H1 (cell line): ENCODE results near the gene TSPAN5. TPM values are rescaled to one million over a fixed set of nuclear protein-coding genes. Genes with fewer than 3 reads are reported as not detected.

ENCODE experiments used
- CTCF ChIA-PET: fragments of 300-600 bp; sonication (Branson Sonifier 250); formaldehyde crosslinking; loops from one replicate; lab custom pipeline; 2021; ENCODE audit not compliant: partially characterized antibody; lab: Charles Lee
- POLR2A ChIA-PET: fragments of 300-600 bp; sonication (Branson Sonifier 250); formaldehyde crosslinking; loops from one replicate; lab custom pipeline; 2021; ENCODE audit warnings: inconsistent platforms; ENCODE audit not compliant: partially characterized antibody; lab: Charles Lee
- DNase-seq, 2 experiments: peaks; one replicate each; pipeline versions ENCODE4 v3.0.0 to v3.0.0-alpha.2; 2010 to 2022; ENCODE audit warnings: low spot score in 2 of 2, low read depth in 1 of 2, mixed read lengths in 1 of 2
- FAIRE-seq: peaks from 2 replicates; lab custom pipeline; 2011; peaks lifted over from hg19 to GRCh38; lab: Jason Lieb, UNC
- H2AFZ ChIP-seq: 2 replicates; pipeline ENCODE4 v1.8.1; 2012; ENCODE audit warnings: low read length, inconsistent platforms
- H2AK5ac ChIP-seq: 2 replicates; pipeline ENCODE4 v1.6.1; 2013; ENCODE audit warnings: low read depth, low read length
- H2BK120ac ChIP-seq: replicated peaks from 2 replicates; pipeline ENCODE3; 2013; ENCODE audit warnings: low read depth, low read length, inconsistent platforms
- H2BK12ac ChIP-seq: 2 replicates; pipeline ENCODE4 v1.6.1; 2013; ENCODE audit warnings: low read depth, low read length
- H2BK15ac ChIP-seq: 2 replicates; pipeline ENCODE4 v1.6.1; 2013; ENCODE audit warnings: low read length
- H2BK20ac ChIP-seq: 2 replicates; pipeline ENCODE4 v1.6.1; 2013; ENCODE audit warnings: low read length
- H2BK5ac ChIP-seq: 2 replicates; pipeline ENCODE4 v1.6.1; 2013; ENCODE audit warnings: low read depth, low read length
- H3K14ac ChIP-seq: 2 replicates; pipeline ENCODE4 v1.6.1; 2013; ENCODE audit warnings: inconsistent platforms; ENCODE audit not compliant: insufficient read length
- H3K18ac ChIP-seq: 2 replicates; pipeline ENCODE4 v1.6.1; 2013; ENCODE audit warnings: low read length; ENCODE audit errors: extremely low read depth
- H3K23ac ChIP-seq: 2 replicates; pipeline ENCODE4 v1.6.1; 2013; ENCODE audit warnings: inconsistent platforms; ENCODE audit not compliant: insufficient read length
- H3K23me2 ChIP-seq: 2 replicates; pipeline ENCODE4 v1.6.1; 2013; ENCODE audit warnings: low read depth, low read length
- H3K27ac ChIP-seq: 2 replicates; pipeline ENCODE4 v1.6.1; 2011; ENCODE audit warnings: low read depth, low read length, inconsistent platforms
- H3K27me3 ChIP-seq, 4 experiments: replicated peaks in 1 of 4; 1 replicate in 1 of 4; 2 replicates in 3 of 4; pipeline versions ENCODE4 v1.6.1 to v1.8.1; 2011 to 2013; ENCODE audit warnings: low read length in 3 of 4, mild to moderate bottlenecking in 3 of 4, inconsistent platforms in 2 of 4, mixed read lengths in 2 of 4, moderate library complexity in 1 of 4; ENCODE audit not compliant: control insufficient read depth in 3 of 4, insufficient read depth in 3 of 4; ENCODE audit errors: extremely low read depth in 1 of 4
- H3K36me3 ChIP-seq, 4 experiments: 2 replicates each; pipeline versions ENCODE4 v1.6.1 to v1.8.1; 2011 to 2013; ENCODE audit warnings: mild to moderate bottlenecking in 4 of 4, low read length in 3 of 4, moderate library complexity in 2 of 4, control low read depth in 1 of 4, inconsistent platforms in 1 of 4; ENCODE audit not compliant: insufficient read depth in 4 of 4, control insufficient read depth in 2 of 4
- H3K4ac ChIP-seq: replicated peaks from 2 replicates; pipeline ENCODE3; 2013; ENCODE audit warnings: low read length, low read depth, mixed read lengths, inconsistent platforms; ENCODE audit not compliant: insufficient read length
- H3K4me1 ChIP-seq, 4 experiments: replicated peaks in 1 of 4; 1 replicate in 1 of 4; 2 replicates in 3 of 4; pipeline versions ENCODE4 v1.6.1 to v1.8.1; 2011 to 2013; ENCODE audit warnings: low read length in 3 of 4, inconsistent platforms in 2 of 4, mixed read lengths in 1 of 4; ENCODE audit not compliant: insufficient read depth in 4 of 4, control insufficient read depth in 3 of 4
- H3K4me2 ChIP-seq, 2 experiments: 2 replicates each; pipeline versions ENCODE4 v1.6.1 to v1.8.1; 2011 to 2013; ENCODE audit warnings: low read depth in 2 of 2, low read length in 2 of 2, control low read depth in 1 of 2, inconsistent platforms in 1 of 2, mild to moderate bottlenecking in 1 of 2; ENCODE audit not compliant: insufficient read depth in 1 of 2
- H3K4me3 ChIP-seq, 4 experiments: fragments of 200-600, 300-600 bp in 1 of 4; sonication (generic), shearing (Covaris generic), sonication (Bioruptor Twin) in 1 of 4; 2 replicates each; pipeline versions ENCODE4 v1.5.1 to v1.8.1; 2011 to 2016; ENCODE audit warnings: low read length in 4 of 4, low read depth in 3 of 4, control low read depth in 2 of 4, inconsistent platforms in 2 of 4, mild to moderate bottlenecking in 2 of 4, mixed read lengths in 1 of 4, moderate library complexity in 1 of 4; ENCODE audit not compliant: insufficient read depth in 2 of 4; ENCODE audit errors: extremely low read depth in 1 of 4
- H3K56ac ChIP-seq: replicated peaks from 2 replicates; pipeline ENCODE3; 2013; ENCODE audit warnings: low read depth, mild to moderate bottlenecking, mixed read lengths, low read length, inconsistent platforms; ENCODE audit not compliant: insufficient read length
- H3K79me1 ChIP-seq: 2 replicates; pipeline ENCODE4 v1.6.1; 2013; ENCODE audit warnings: low read depth, low read length, control low read depth
- H3K79me2 ChIP-seq, 2 experiments: 2 replicates each; pipeline versions ENCODE4 v1.6.1 to v1.8.1; 2012 to 2013; ENCODE audit warnings: low read length in 2 of 2, mild to moderate bottlenecking in 2 of 2, inconsistent platforms in 1 of 2; ENCODE audit not compliant: insufficient read depth in 2 of 2, control insufficient read depth in 1 of 2
- H3K9ac ChIP-seq, 4 experiments: replicated peaks in 1 of 4; 1 replicate in 1 of 4; 2 replicates in 3 of 4; pipeline versions ENCODE4 v1.6.1 to v1.8.1; 2011 to 2013; ENCODE audit warnings: low read depth in 3 of 4, low read length in 3 of 4, control low read depth in 2 of 4, mild to moderate bottlenecking in 2 of 4, moderate library complexity in 2 of 4, inconsistent platforms in 1 of 4; ENCODE audit errors: extremely low read depth in 1 of 4
- H3K9me3 ChIP-seq, 2 experiments: 2 replicates each; pipeline versions ENCODE4 v1.6.1 to v1.8.1; 2012 to 2013; ENCODE audit warnings: mild to moderate bottlenecking in 2 of 2, moderate library complexity in 2 of 2, control low read depth in 1 of 2, inconsistent platforms in 1 of 2, low read depth in 1 of 2, low read length in 1 of 2, mixed read lengths in 1 of 2; ENCODE audit not compliant: insufficient read depth in 2 of 2
- H4K20me1 ChIP-seq, 2 experiments: replicated peaks in 1 of 2; 2 replicates each; pipeline versions ENCODE3 to v1.8.1; 2011 to 2013; ENCODE audit warnings: inconsistent platforms in 2 of 2, low read length in 2 of 2, mild to moderate bottlenecking in 1 of 2; ENCODE audit not compliant: insufficient read depth in 2 of 2, control insufficient read depth in 1 of 2
- H4K5ac ChIP-seq: 2 replicates; pipeline ENCODE4 v1.6.1; 2013; ENCODE audit warnings: low read length, low read depth, mixed read lengths, inconsistent platforms; ENCODE audit not compliant: insufficient read length
- H4K8ac ChIP-seq: 2 replicates; pipeline ENCODE4 v1.8.0; 2013; ENCODE audit warnings: mild to moderate bottlenecking, moderate library complexity, low read length, inconsistent platforms; ENCODE audit not compliant: insufficient read depth; ENCODE audit errors: extremely low read depth
- H4K91ac ChIP-seq: replicated peaks from 2 replicates; pipeline ENCODE3; 2013; ENCODE audit warnings: low read length, mixed read lengths, inconsistent platforms; ENCODE audit not compliant: insufficient read length
- ATF3 ChIP-seq: IDR thresholded peaks from 2 replicates; pipeline ENCODE4 v1.6.1; 2011; ENCODE audit warnings: low read depth, mild to moderate bottlenecking, low read length; ENCODE audit not compliant: insufficient read depth
- CEBPB ChIP-seq: IDR thresholded peaks from 2 replicates; pipeline ENCODE4 v1.6.1; 2012; ENCODE audit warnings: low read depth, low read length
- CHD2 ChIP-seq: IDR thresholded peaks from 2 replicates; pipeline ENCODE4 v1.6.1; 2012; ENCODE audit warnings: low read length, improper control_type of control experiment
- JUND ChIP-seq: IDR thresholded peaks from 2 replicates; pipeline ENCODE4 v1.6.1; 2011; ENCODE audit warnings: mild to moderate bottlenecking, improper control_type of control experiment, low read length
- KDM5A ChIP-seq: fragments of 200-600 bp; IDR thresholded peaks from 2 replicates; pipeline ENCODE4 v1.7.1; 2012; ENCODE audit warnings: mild to moderate bottlenecking, low read length, inconsistent platforms, mixed read lengths
- TEAD4 ChIP-seq: IDR thresholded peaks from 2 replicates; pipeline ENCODE4 v1.6.1; 2012; ENCODE audit warnings: low read depth, low read length, inconsistent platforms, mixed read lengths
- ZNF274 ChIP-seq: IDR thresholded peaks from 2 replicates; pipeline ENCODE4 v1.7.0; 2012; ENCODE audit warnings: low read length, borderline replicate concordance; ENCODE audit errors: extremely low read depth
- whole genome bisulfite sequencing, 2 experiments: shearing (Covaris generic) in 1 of 2; methylation state at CpG; one replicate each; pipeline versions ENCODE4 v1.1.6 to v1.1.7; 2013 to 2015; ENCODE audit warnings: low lambda C conversion rate in 2 of 2, mixed read lengths in 2 of 2, inconsistent platforms in 1 of 2, low coverage in 1 of 2, missing lambda C conversion rate in 1 of 2; ENCODE audit not compliant: insufficient replicate concordance in 2 of 2, insufficient coverage in 1 of 2, insufficient read length in 1 of 2; ENCODE audit errors: extremely low coverage in 1 of 2, missing lambda C conversion rate in 1 of 2; 5-methylcytosine and 5-hydroxymethylcytosine counted together
- polyA plus RNA-seq, 7 experiments: library from polyadenylated mRNA; depleted of rRNA in 3 of 7; stranded (reverse) in 5 of 7; unstranded in 2 of 7; fragments of >200 nt in 5 of 7; fragments of 200-250 nt in 2 of 7; gene quantifications; 1 replicate in 5 of 7; 2 replicates in 1 of 7; 4 replicates in 1 of 7; pipeline versions ENCODE4 v1.2.1 to v1.2.3, GENCODE V29; 2011 to 2013; ENCODE audit warnings: missing spikeins in 2 of 7, mixed read lengths in 2 of 7
- total RNA-seq: library from RNA; stranded (reverse); fragmentation: NEBNext Ultra II Directional; extraction: Animal tissue kit (Norgen Biotek cat#: 25700); gene quantifications from 2 replicates; pipeline ENCODE4 v1.2.1, GENCODE V29; 2021

Gene TSPAN5
- total and polyA plus RNA-seq, 2 of the 8 experiments (the other 6 are each of a cell fraction or from before 2014, with no cell fraction given), result 17.6 to 21.2 TPM

- H3K4me3 ChIP-seq, result no peak overlapping the region
- no peak overlapping the region for H4K8ac ChIP-seq
- TF ChIP-seq TEAD4 (peak; percentile 47; the same call in 1 of the 2 replicates), ZNF274 (no peak), JUND (peak; percentile 63), KDM5A (no peak), CEBPB (peak; percentile 91), CHD2 (no peak), ATF3 (peak; percentile 69; the same call in 1 of the 2 replicates)
- peaks cover 0 to 40% of the 10 kb centered on the region in 2 experiments; a peak in 2 of 4 replicates for H3K79me2 ChIP-seq
- no peaks in the 10 kb centered on the region; a peak in 1 of 7 replicates for H3K27me3 ChIP-seq
- ChIA-PET POLR2A (interaction anchor here (0.8 to 2.1 kb wide), 9 partner anchors 9 to 348 kb away, joined by 3 to 13 read pairs (median 3); partner anchors contain the start of genes RAP1GDS1 and TSPAN5), CTCF (interaction anchor here (0.7 to 2.0 kb wide), 6 partner anchors 9 to 143 kb away, joined by 3 to 7 read pairs (median 3); no protein-coding TSS in a partner anchor)
- no peak overlapping the region for H3K23ac ChIP-seq
- no peaks in the 10 kb centered on the region for H3K9me3 ChIP-seq
- no peak overlapping the region for H2BK15ac ChIP-seq
- DNase-seq (no peak), FAIRE-seq (no peak)
- H4K5ac ChIP-seq, result no peak overlapping the region
- H2BK20ac ChIP-seq, result no peak overlapping the region
- no peaks in the 10 kb centered on the region for H4K20me1 ChIP-seq
- no peak overlapping the region for H2AFZ ChIP-seq
- H3K79me1 ChIP-seq, result peaks cover 4% of the 10 kb centered on the region
- 84% methylated on average over 5 of the region's 5 CpGs; no CpG with 5 or more reads in 1 of the 2 experiments for WGBS, 2 experiments
- peak overlapping the region; percentile 75 for H4K91ac ChIP-seq
- H3K4me1 ChIP-seq, result peaks cover 12 to 24% (median 18%) of the 10 kb centered on the region in 4 experiments
- H3K27ac ChIP-seq, result peak overlapping the region; percentile 59; the same call in 1 of the 2 replicates
- no peak overlapping the region for H3K56ac ChIP-seq
- H3K36me3 ChIP-seq, result no peaks in the 10 kb centered on the region
- H2BK5ac ChIP-seq, result peak overlapping the region; percentile 96
- no peak overlapping the region for H2BK120ac ChIP-seq
- H3K4ac ChIP-seq, result peak overlapping the region; percentile 48
- 0 out of 4 replicates have a peak overlapping the region, but pooled peaks of 1 of the 2 experiments have one; percentile 12 for H3K4me2 ChIP-seq
- peak overlapping the region; percentile 95; the same call in 1 of the 2 replicates for H2AK5ac ChIP-seq
- H3K9ac ChIP-seq, result peak overlapping the region in 2 of 4 experiments; percentile 15 to 37; a peak in 2 of 7 replicates
- no peaks in the 10 kb centered on the region for H3K23me2 ChIP-seq
- H2BK12ac ChIP-seq, result peak overlapping the region; percentile 96
- peak overlapping the region; percentile 26 for H3K18ac ChIP-seq
- H3K14ac ChIP-seq, result no peak overlapping the region
These were observed 48.5 kb downstream of the TSPAN5 start for GRCh38 chr4:98609934-98610333.
